OCI-LY7 (cell line): Measurements from ENCODE around the gene GREB1.

Source experiments
- CTCF ChIP-seq: fragments of 200-600 bp; sonication (generic); conservative IDR thresholded peaks from 2 replicates; pipeline ENCODE4 v1.5.1; 2014; ENCODE audit warnings: mild to moderate bottlenecking, antibody characterized with exemption, low read length, moderate library complexity, mixed read lengths
- EZH2phosphoT487 ChIP-seq: fragments of 200-600 bp; sonication (generic); IDR thresholded peaks from 2 replicates; pipeline ENCODE4 v1.6.1; 2018; ENCODE audit warnings: low read depth, borderline replicate concordance, mild to moderate bottlenecking, mixed run types, antibody characterized with exemption, low read length, moderate library complexity, mixed read lengths

GRCh38 chr2:11617984-11618707, 84.3 kb downstream of the GREB1 start:
- TF ChIP-seq CTCF (no peak), EZH2phosphoT487 (no peak)
